Right atrium auricular region (tissue), 2 donors: ENCODE data around the gene TOPBP1. TPM values are rescaled to one million over a fixed set of nuclear protein-coding genes. Genes with fewer than 3 reads are reported as not detected.

ENCODE experiments used
- DNase-seq: peaks from one replicate; pipeline ENCODE4 v3.0.0-alpha.2; 2019; ENCODE audit warnings: low spot score
- H3K27ac ChIP-seq, 2 donors: fragments of 200-600 bp; sonication (generic); 1 replicate in 1 of 2; 2 replicates in 1 of 2; pipeline ENCODE4 v1.5.1; 2016 to 2019
- H3K27me3 ChIP-seq, 2 donors: fragments of 200-600 bp; sonication (generic); one replicate each; pipeline versions ENCODE4 v1.5.1 to v1.6.0; 2017 to 2019
- H3K36me3 ChIP-seq: fragments of 200-600 bp; sonication (generic); one replicate; pipeline ENCODE4 v1.5.1; 2016
- H3K4me1 ChIP-seq, 2 donors: fragments of 200-600 bp; sonication (generic); one replicate each; pipeline versions ENCODE4 v1.5.1 to v1.6.0; 2017 to 2019
- H3K4me3 ChIP-seq, 2 donors: fragments of 200-600 bp; sonication (generic); 1 replicate in 1 of 2; 2 replicates in 1 of 2; pipeline ENCODE4 v1.5.1; 2017 to 2019; ENCODE audit warnings: mild to moderate bottlenecking in 1 of 2, moderate library complexity in 1 of 2
- H3K9me3 ChIP-seq, 2 donors: fragments of 200-600 bp; sonication (generic); one replicate each; pipeline ENCODE4 v1.5.1; 2019
- CTCF ChIP-seq, 2 donors: fragments of 200-600 bp; sonication (generic); IDR thresholded peaks; one replicate each; pipeline ENCODE4 v1.5.1; 2019; ENCODE audit warnings: antibody characterized with exemption in 2 of 2
- total RNA-seq, 2 donors: library from RNA; depleted of rRNA; stranded (reverse); fragments of >200 nt; gene quantifications; one replicate each; pipeline ENCODE4 v1.1.0, GENCODE V29; 2016

TOPBP1 gene
- total RNA-seq, 2 donors from 2014 or later, result 10.5 to 11.1 TPM

- TF ChIP-seq CTCF (IDR thresholded peaks at IDR 0.05), result no peak
- H3K27ac ChIP-seq, result no peak overlapping the region
- peaks cover 0 to 52% of the 10 kb centered on the region in 2 donors for H3K4me1 ChIP-seq
- H3K4me3 ChIP-seq, result peak overlapping the region in 1 of 2 donors; percentile 12
- peak; percentile 32 for DNase-seq
- no peaks in the 10 kb centered on the region for H3K27me3 ChIP-seq
- H3K9me3 ChIP-seq, result no peaks in the 10 kb centered on the region
- peaks cover 50% of the 10 kb centered on the region for H3K36me3 ChIP-seq
These were observed 85.6 kb downstream of the TOPBP1 start for GRCh38 chr3:133576169-133576568.

GRCh38 chr3:133575086-133575485 is 86.7 kb downstream of the TOPBP1 start:
- H3K36me3 ChIP-seq, result peaks cover 46% of the 10 kb centered on the region
- H3K27ac ChIP-seq, result peak overlapping the region; percentile 92 to 97
- H3K9me3 ChIP-seq, result no peaks in the 10 kb centered on the region
- H3K4me1 ChIP-seq, result peaks cover 0 to 59% of the 10 kb centered on the region in 2 donors
- no peak for DNase-seq
- TF ChIP-seq CTCF (IDR thresholded peaks at IDR 0.05), result no peak
- H3K27me3 ChIP-seq, result no peaks in the 10 kb centered on the region
- peak overlapping the region; percentile 51 to 75 for H3K4me3 ChIP-seq

GRCh38 chr3:133574260-133574881 is 87.4 kb downstream of the TOPBP1 start:
- TF ChIP-seq CTCF (IDR thresholded peaks at IDR 0.05), result peak in 1 of 2 donors; percentile 37
- peaks cover 0 to 64% of the 10 kb centered on the region in 2 donors for H3K4me1 ChIP-seq

GRCh38 chr3:133573629-133574194 is 88.0 kb downstream of the TOPBP1 start, which contains the start of gene CDV3:
Gene CDV3 (plus strand): TSS chr3:133573686. CDS start chr3:133574045, 359 bp downstream.
- peaks cover 0 to 59% of the 10 kb centered on the region in 2 donors for H3K4me1 ChIP-seq
- peak within 1 kb of the TSS; percentile 92 to 97 for H3K27ac ChIP-seq
- H3K36me3 ChIP-seq, result peaks cover 35% of the 10 kb centered on the region
- no peaks in the 10 kb centered on the region for H3K27me3 ChIP-seq
- DNase-seq, result peak; percentile 57
- H3K4me3 ChIP-seq, result peak within 1 kb of the TSS; percentile 51 to 75
- H3K9me3 ChIP-seq, result no peaks in the 10 kb centered on the region
- TF ChIP-seq CTCF (IDR thresholded peaks at IDR 0.05), result no peak

More at GRCh38 chr3:133574260-133574881, 87.4 kb downstream of the TOPBP1 start:
- peak; percentile 72 for DNase-seq
- Histone ChIP-seq H3K27me3 (no peaks in the 10 kb centered on the region), H3K4me3 (peak overlapping the region; percentile 51 to 75), H3K27ac (peak overlapping the region; percentile 92 to 97), H3K9me3 (no peaks in the 10 kb centered on the region), H3K36me3 (peaks cover 42% of the 10 kb centered on the region)

DNA sequence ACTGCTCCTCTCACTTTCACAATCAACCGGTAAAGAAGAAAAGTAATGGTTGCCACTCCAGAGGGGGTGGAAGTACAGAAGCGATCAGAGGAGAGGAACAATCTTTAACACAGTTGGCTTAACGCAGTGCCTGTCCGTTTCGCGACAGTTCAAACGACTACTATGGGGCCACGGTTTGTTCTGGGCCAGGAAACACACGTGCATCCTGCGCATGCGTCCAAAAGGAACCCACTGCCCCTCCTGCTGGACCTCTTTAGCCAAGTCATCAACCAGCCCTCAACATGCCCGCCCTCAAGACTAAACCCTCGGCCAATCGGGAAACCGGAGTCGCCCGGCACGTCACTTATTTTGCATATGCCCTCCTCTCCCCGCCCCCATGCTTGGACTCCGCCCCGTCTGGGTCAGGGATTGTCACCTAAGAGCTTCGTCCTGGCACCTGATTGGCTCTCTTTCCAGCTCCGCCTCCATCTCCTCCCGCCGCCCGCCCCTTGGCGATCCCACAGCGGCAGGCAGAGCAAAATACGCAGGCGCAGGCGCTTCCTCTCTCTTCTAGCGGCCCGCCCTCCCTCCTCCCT is 88.6 kb downstream of the TOPBP1 start:
- TF ChIP-seq CTCF (IDR thresholded peaks at IDR 0.05), result no peak
- H3K4me1 ChIP-seq, result peaks cover 0 to 53% of the 10 kb centered on the region in 2 donors
- peaks cover 29% of the 10 kb centered on the region for H3K36me3 ChIP-seq
- DNase-seq, result peak; percentile 100
- no peaks in the 10 kb centered on the region for H3K27me3 ChIP-seq
- H3K4me3 ChIP-seq, result peak overlapping the region; percentile 51 to 75
- H3K9me3 ChIP-seq, result no peaks in the 10 kb centered on the region
- peak overlapping the region; percentile 92 to 97 for H3K27ac ChIP-seq
